Upper lobe of right lung (tissue), 1 donor: Measurements from ENCODE around the gene CERS3. TPM values are rescaled to one million over a fixed set of nuclear protein-coding genes. Genes with fewer than 3 reads are reported as not detected.

Experiments
- ATAC-seq: fragments of 200-7000 bp; cut with Tn5 transposase; one replicate; pipeline ENCODE4 v1.9.1; 2020; ENCODE audit warnings: mild to moderate bottlenecking, moderate library complexity
- DNase-seq: peaks from one replicate; pipeline ENCODE4 v3.0.0-alpha.2; 2020
- H3K27ac ChIP-seq: fragments of 200-600 bp; one replicate; pipeline ENCODE4 v1.8.0; 2022
- H3K27me3 ChIP-seq: fragments of 200-600 bp; one replicate; pipeline ENCODE4 v1.8.0; 2022; ENCODE audit warnings: mild to moderate bottlenecking
- H3K36me3 ChIP-seq: fragments of 200-600 bp; one replicate; pipeline ENCODE4 v1.8.0; 2022
- H3K4me1 ChIP-seq: fragments of 200-600 bp; one replicate; pipeline ENCODE4 v1.8.0; 2022
- H3K4me3 ChIP-seq: fragments of 200-600 bp; one replicate; pipeline ENCODE4 v1.8.0; 2022; ENCODE audit warnings: mild to moderate bottlenecking
- H3K9me3 ChIP-seq: fragments of 200-600 bp; one replicate; pipeline ENCODE4 v1.8.0; 2022
- intact Hi-C: fragments of 100-400 bp; cut with DNase I; formaldehyde crosslinking; loops from one replicate; pipeline ENCODE4 v1.11.0; 2022
- total RNA-seq: library from RNA; stranded (reverse); fragmentation: NEBNext Ultra II Directional; extraction: Animal tissue kit (Norgen Biotek cat#: 25700); gene quantifications from one replicate; pipeline ENCODE4 v1.2.1, GENCODE V29; 2021
- TF ChIP-seq, protein P1 (sequence below): fragments of 200-600 bp; IDR thresholded peaks from one replicate; pipeline ENCODE4 v1.8.0; 2022; ENCODE audit warnings: antibody characterized with exemption
- donor health status: DM: no; HTN: yes; CAD: no; lungs with severe emphysema.

CERS3 gene
- total RNA-seq, 1 donor from 2014 or later = not detected

DNA sequence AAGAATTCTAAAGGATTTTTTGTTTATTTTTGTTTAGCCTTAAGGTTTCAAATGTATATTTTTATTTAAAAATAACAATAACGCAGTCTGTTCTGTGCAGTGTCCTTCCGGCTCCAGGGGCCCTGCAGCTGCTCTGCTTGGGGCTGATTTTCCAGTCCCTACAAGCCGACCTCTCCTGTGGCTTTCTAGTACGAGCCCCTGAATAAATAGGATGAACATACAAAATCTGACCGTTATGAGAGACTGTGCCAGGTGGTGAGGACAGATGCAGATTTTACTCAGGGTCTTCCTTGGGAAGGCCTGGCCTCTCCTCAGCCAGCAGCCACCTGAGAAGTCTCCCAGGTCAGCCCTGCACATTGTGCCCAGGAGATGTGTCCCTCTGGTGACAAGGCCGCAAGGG, 127.8 kb downstream of the CERS3 start:
- no peak overlapping the region for H3K27ac ChIP-seq
- no peaks in the 10 kb centered on the region for H3K27me3 ChIP-seq
- H3K4me3 ChIP-seq = no peak overlapping the region
- DNase-seq (no peak), ATAC-seq (no peak)
- intact Hi-C loops = no loop called here
- no peaks in the 10 kb centered on the region for H3K4me1 ChIP-seq
- no peaks in the 10 kb centered on the region for H3K9me3 ChIP-seq
- H3K36me3 ChIP-seq = no peaks in the 10 kb centered on the region
- TF ChIP-seq, protein P1, sequence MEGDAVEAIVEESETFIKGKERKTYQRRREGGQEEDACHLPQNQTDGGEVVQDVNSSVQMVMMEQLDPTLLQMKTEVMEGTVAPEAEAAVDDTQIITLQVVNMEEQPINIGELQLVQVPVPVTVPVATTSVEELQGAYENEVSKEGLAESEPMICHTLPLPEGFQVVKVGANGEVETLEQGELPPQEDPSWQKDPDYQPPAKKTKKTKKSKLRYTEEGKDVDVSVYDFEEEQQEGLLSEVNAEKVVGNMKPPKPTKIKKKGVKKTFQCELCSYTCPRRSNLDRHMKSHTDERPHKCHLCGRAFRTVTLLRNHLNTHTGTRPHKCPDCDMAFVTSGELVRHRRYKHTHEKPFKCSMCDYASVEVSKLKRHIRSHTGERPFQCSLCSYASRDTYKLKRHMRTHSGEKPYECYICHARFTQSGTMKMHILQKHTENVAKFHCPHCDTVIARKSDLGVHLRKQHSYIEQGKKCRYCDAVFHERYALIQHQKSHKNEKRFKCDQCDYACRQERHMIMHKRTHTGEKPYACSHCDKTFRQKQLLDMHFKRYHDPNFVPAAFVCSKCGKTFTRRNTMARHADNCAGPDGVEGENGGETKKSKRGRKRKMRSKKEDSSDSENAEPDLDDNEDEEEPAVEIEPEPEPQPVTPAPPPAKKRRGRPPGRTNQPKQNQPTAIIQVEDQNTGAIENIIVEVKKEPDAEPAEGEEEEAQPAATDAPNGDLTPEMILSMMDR = no peak

DNA sequence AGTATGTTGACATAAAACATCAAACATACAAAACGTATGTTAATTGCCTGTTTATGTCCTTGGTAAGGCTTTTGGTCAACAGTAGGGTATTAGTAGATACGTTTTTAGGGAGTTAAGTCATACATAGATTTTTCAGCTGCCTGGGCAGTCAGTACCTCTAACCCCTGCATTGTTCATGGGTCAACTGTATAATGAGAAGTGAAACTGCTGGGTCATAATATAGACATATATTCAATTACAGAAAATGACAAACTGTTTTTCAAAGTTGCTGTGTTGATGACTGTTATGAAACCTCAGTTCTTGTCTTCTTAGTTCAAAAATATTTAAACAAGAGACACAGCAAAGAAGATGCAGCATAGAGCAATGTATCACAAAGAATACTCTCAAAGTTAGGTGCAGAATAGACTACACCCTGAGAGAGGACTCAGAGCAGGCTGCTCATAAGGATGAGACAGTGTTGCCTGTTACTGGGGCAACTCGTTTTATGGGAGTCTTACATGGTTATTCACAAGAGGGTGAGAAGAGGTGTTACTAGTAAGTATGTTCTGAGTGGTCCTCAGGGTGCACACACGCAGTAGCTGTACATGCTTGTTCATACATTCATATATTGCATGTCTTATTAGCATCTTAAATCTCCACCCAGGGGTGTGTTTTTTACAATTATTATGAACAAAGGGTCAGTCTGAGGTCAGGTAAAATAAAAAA, 133.9 kb downstream of the CERS3 start:
- Histone ChIP-seq H3K4me3 (no peak overlapping the region), H3K4me1 (no peaks in the 10 kb centered on the region), H3K27me3 (no peaks in the 10 kb centered on the region), H3K9me3 (no peaks in the 10 kb centered on the region), H3K27ac (no peak overlapping the region), H3K36me3 (no peaks in the 10 kb centered on the region)
- intact Hi-C loops = no loop called here
- ATAC-seq (peak; percentile 32), DNase-seq (no peak)
- TF ChIP-seq, protein P1 = no peak

DNA sequence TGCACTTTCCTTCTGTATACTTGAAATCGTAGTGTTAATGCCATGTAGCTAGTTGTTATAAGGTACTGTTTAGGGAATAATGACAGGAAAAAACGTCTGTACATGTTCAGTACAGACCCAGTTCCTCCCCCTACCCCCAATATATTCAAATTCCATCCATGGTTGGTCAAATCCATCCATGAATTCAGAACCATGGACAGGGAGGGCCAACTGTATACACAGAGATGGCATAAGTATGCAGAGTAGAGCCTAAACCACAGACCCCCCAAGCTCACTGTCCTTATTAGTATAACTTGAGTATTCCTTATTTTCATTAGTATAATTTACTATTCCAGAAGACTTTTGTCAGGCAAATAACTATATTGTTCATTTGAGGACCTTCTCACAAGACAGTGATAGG, 135.7 kb downstream of the CERS3 start:
- H3K36me3 ChIP-seq = no peaks in the 10 kb centered on the region
- H3K9me3 ChIP-seq = no peaks in the 10 kb centered on the region
- DNase-seq (no peak), ATAC-seq (no peak)
- H3K4me1 ChIP-seq = no peaks in the 10 kb centered on the region
- no peaks in the 10 kb centered on the region for H3K27me3 ChIP-seq
- H3K27ac ChIP-seq = no peak overlapping the region
- TF ChIP-seq, protein P1 = no peak
- intact Hi-C loops = no loop called here
- no peak overlapping the region for H3K4me3 ChIP-seq

DNA sequence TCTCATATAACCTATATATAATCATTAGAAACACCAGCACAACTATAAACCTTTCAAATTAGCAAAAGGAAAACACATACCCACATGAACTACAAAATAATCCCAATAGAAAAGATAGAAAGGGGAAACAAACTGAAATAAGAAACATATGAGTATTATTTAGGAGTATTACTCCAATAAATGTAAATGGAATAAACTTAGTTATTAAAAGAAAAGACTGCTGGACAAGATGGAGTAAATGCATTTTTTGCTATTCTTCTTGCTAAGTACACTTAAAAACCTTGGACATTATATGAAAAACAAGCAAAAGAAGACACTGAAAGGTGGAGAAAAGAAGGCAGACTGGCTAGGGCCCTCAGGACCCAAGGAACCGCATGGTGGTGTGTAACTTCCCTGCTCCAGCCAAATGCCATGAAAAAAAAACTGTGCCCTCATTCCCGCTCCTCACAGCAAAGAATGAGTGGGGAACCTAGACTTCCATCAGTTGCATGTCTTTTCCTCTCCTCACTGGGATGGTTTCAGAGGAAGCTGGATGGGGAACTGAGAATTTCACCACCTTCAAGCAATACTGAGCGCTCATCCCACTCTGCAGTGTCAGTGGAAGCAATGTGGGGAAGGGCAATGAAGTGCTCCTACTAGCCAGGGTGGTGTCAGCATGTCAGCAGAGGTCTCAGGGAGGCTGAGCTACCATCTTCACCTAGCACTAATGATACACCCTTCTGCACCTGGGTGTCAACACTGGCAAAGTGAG, 143.3 kb downstream of the CERS3 start:
- H3K27me3 ChIP-seq = no peaks in the 10 kb centered on the region
- peak; percentile 23 for ATAC-seq

DNA sequence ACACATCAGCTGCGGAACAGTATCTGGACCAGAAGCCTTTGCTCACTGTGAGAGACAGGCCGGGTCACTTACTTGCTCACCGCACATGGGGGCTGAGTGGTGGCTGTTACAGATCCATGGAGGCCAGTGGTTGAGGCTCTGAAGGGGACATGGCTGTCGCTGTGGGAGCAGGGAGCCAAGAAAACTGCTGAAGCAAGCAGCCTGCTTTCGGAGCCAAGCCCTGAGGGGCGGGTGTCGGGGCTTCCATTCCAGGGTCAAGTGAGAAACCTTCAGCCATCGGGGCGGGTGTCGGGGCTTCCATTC, 144.7 kb downstream of the CERS3 start:
- DNase-seq (no peak), ATAC-seq (no peak)
- no peak overlapping the region for H3K4me3 ChIP-seq
- H3K27me3 ChIP-seq = no peaks in the 10 kb centered on the region
- no peak overlapping the region for H3K27ac ChIP-seq
- no peaks in the 10 kb centered on the region for H3K4me1 ChIP-seq
- H3K9me3 ChIP-seq = peaks cover 7% of the 10 kb centered on the region
- TF ChIP-seq, protein P1 = no peak
- intact Hi-C loops = no loop called here
- H3K36me3 ChIP-seq = no peaks in the 10 kb centered on the region

More for the DNA sequence above, 143.3 kb downstream of the CERS3 start:
- TF ChIP-seq, protein P1 = no peak
- H3K4me3 ChIP-seq = no peak overlapping the region
- no peak overlapping the region for H3K27ac ChIP-seq
- no peak for DNase-seq
- intact Hi-C loops = no loop called here
- peaks cover 7% of the 10 kb centered on the region for H3K9me3 ChIP-seq
- H3K36me3 ChIP-seq = no peaks in the 10 kb centered on the region
- H3K4me1 ChIP-seq = no peaks in the 10 kb centered on the region
